ENCODE measurements around the gene GNG4.

GRCh38 chr1:235558621-235559169 lies 90.9 kb downstream of the GNG4 start:
- TF ChIP-seq CTCF (IDR thresholded peaks at IDR 0.05) (no peak), POLR2A (IDR thresholded peaks at IDR 0.05) (no peak)

All from heart left ventricle (tissue), 13 donors.